Subcutaneous adipose tissue (tissue), 4 donors: ENCODE results near the gene SF3B1. TPM values are rescaled to one million over a fixed set of nuclear protein-coding genes. Genes with fewer than 3 reads are reported as not detected.

Source experiments
- small RNA-seq: library from RNA; depleted of rRNA; stranded (forward); fragments of <200 nt; gene quantifications from one replicate; pipeline ENCODE3, GENCODE V24; 2016
- total RNA-seq, 4 donors: library from RNA; depleted of rRNA; stranded (reverse); fragments of >200 nt; gene quantifications; one replicate each; pipeline ENCODE4 v1.1.0, GENCODE V29; 2016

The SF3B1 gene
- total RNA-seq, 4 donors from 2014 or later, result 390 to 510 (median 406) TPM

Small RNA genes lying within 50 kb of the gene (small RNA-seq; reads per million reads assigned to genes)
- gene RF00394 (not detected), gene RNU6-1029P (not detected)

Other genes starting within 250 kb of the SF3B1 start
- 10 to 100 TPM; 22.8 to 69.1 (median 37.5) TPM for gene ANKRD44, start 124.2 kb downstream of the SF3B1 start, total RNA-seq
- 10 to 100 TPM; 23.4 to 38.0 (median 29.5) TPM for gene COQ10B, start 18.5 kb upstream of the SF3B1 start, total RNA-seq
- gene HSPD1, start 64.8 kb upstream of the SF3B1 start, total RNA-seq, result 100 to 1,000 TPM; 125 to 169 (median 127) TPM
- gene HSPE1, start 65.4 kb upstream of the SF3B1 start, total RNA-seq, result 100 to 1,000 TPM in 1 of 4 donors, 10 to 100 TPM in 3; 36.4 to 284 (median 51.7) TPM
- 10 to 100 TPM; 17.0 to 44.2 (median 24.1) TPM for gene MOB4, start 81.0 kb upstream of the SF3B1 start, total RNA-seq
- 10 to 100 TPM; 12.7 to 29.6 (median 23.0) TPM for gene RFTN2, start 240.6 kb upstream of the SF3B1 start, total RNA-seq